Mesendoderm (in vitro differentiated cells): ENCODE measurements around the gene COX6B2.
A peak's percentile ranks its signal among the peaks of the same experiment; 100 is the strongest.

Source experiments
- DNase-seq: peaks from one replicate; pipeline ENCODE4 v3.0.0; 2013
- H2AK5ac ChIP-seq: 2 replicates; pipeline ENCODE4 v1.6.1; 2013; ENCODE audit warnings: low read length, inconsistent platforms
- H2BK120ac ChIP-seq: 2 replicates; pipeline ENCODE4 v1.6.1; 2013; ENCODE audit warnings: low read depth, mild to moderate bottlenecking, low read length, moderate library complexity, mixed read lengths
- H2BK15ac ChIP-seq: replicated peaks from 2 replicates; pipeline ENCODE4 v1.6.1; 2013; ENCODE audit warnings: low read depth, mild to moderate bottlenecking, moderate library complexity
- H2BK5ac ChIP-seq: 2 replicates; pipeline ENCODE4 v1.6.1; 2013; ENCODE audit warnings: low read length, inconsistent platforms
- H3K18ac ChIP-seq: 2 replicates; pipeline ENCODE4 v1.6.1; 2013; ENCODE audit warnings: mild to moderate bottlenecking, low read length, mixed read lengths
- H3K23ac ChIP-seq: one replicate; pipeline ENCODE4 v1.6.1; 2013; ENCODE audit warnings: low read length
- H3K27ac ChIP-seq: 2 replicates; pipeline ENCODE4 v1.5.1; 2013; ENCODE audit warnings: low read depth, mild to moderate bottlenecking, inconsistent platforms, low read length, moderate library complexity
- H3K27me3 ChIP-seq: 2 replicates; pipeline ENCODE4 v1.6.1; 2013; ENCODE audit warnings: low read length, control low read depth, mild to moderate bottlenecking, inconsistent platforms; ENCODE audit not compliant: insufficient read depth, poor library complexity
- H3K36me3 ChIP-seq: 2 replicates; pipeline ENCODE4 v1.6.1; 2013; ENCODE audit warnings: low read length, inconsistent platforms; ENCODE audit not compliant: control insufficient read depth, insufficient read depth
- H3K4ac ChIP-seq: one replicate; pipeline ENCODE4 v1.6.1; 2013; ENCODE audit warnings: low read depth, mild to moderate bottlenecking, low read length, moderate library complexity
- H3K4me1 ChIP-seq: 2 replicates; pipeline ENCODE4 v1.6.1; 2013; ENCODE audit warnings: low read depth, low read length, inconsistent platforms; ENCODE audit not compliant: control insufficient read depth
- H3K4me2 ChIP-seq: 2 replicates; pipeline ENCODE4 v1.6.1; 2013; ENCODE audit warnings: low read length
- H3K4me3 ChIP-seq: 2 replicates; pipeline ENCODE4 v1.5.1; 2013; ENCODE audit warnings: mild to moderate bottlenecking, low read length
- H3K56ac ChIP-seq: one replicate; pipeline ENCODE4 v1.6.1; 2013; ENCODE audit warnings: low read length
- H3K79me1 ChIP-seq: 2 replicates; pipeline ENCODE4 v1.6.1; 2013; ENCODE audit warnings: low read length, inconsistent platforms
- H3K79me2 ChIP-seq: 2 replicates; pipeline ENCODE4 v1.6.1; 2013; ENCODE audit warnings: mild to moderate bottlenecking, low read length; ENCODE audit not compliant: control insufficient read depth, insufficient read depth
- H3K9ac ChIP-seq: 2 replicates; pipeline ENCODE4 v1.6.1; 2013; ENCODE audit warnings: low read length, inconsistent platforms
- H4K5ac ChIP-seq: one replicate; pipeline ENCODE4 v1.6.1; 2013; ENCODE audit warnings: low read length
- H4K8ac ChIP-seq: one replicate; pipeline ENCODE4 v1.6.1; 2013; ENCODE audit warnings: low read depth, mild to moderate bottlenecking, control low read depth, low read length, moderate library complexity
- WGBS: extraction: QIAGEN DNeasy Blood & Tissue Kit; methylation state at CpG from one replicate; pipeline ENCODE4 v1.1.7; 2013; ENCODE audit warnings: low lambda C conversion rate, missing lambda C conversion rate; ENCODE audit not compliant: insufficient coverage; ENCODE audit errors: extremely low coverage; 5-methylcytosine and 5-hydroxymethylcytosine counted together

The COX6B2 gene

GRCh38 chr19:55345818-55346724 lies 8.4 kb downstream of the COX6B2 start:
- Histone ChIP-seq H2AK5ac (no peak overlapping the region), H3K4me3 (no peak overlapping the region), H3K79me1 (no peaks in the 10 kb centered on the region), H3K36me3 (no peaks in the 10 kb centered on the region), H3K56ac (no peak overlapping the region), H3K27ac (no peak overlapping the region), H3K18ac (no peak overlapping the region), H3K9ac (no peak overlapping the region), H3K23ac (no peak overlapping the region), H2BK5ac (no peak overlapping the region), H2BK15ac (no peak overlapping the region), H2BK120ac (no peak overlapping the region), H3K4ac (no peak overlapping the region), H3K27me3 (no peaks in the 10 kb centered on the region), H4K5ac (no peak overlapping the region), H3K4me1 (peaks cover 9% of the 10 kb centered on the region), H3K4me2 (no peak overlapping the region), H4K8ac (no peak overlapping the region), H3K79me2 (no peaks in the 10 kb centered on the region)
- no peak for DNase-seq
- no CpG with 5 or more reads among the region's 43 CpGs for WGBS

GRCh38 chr19:55345101-55345817 lies 9.3 kb downstream of the COX6B2 start:
- Histone ChIP-seq H2BK15ac (no peak overlapping the region), H3K36me3 (no peaks in the 10 kb centered on the region)
- no CpG with 5 or more reads among the region's 22 CpGs for WGBS

GRCh38 chr19:55344444-55344843 lies 10.1 kb downstream of the COX6B2 start:
- H2BK5ac ChIP-seq, result no peak overlapping the region
- H2BK120ac ChIP-seq, result no peak overlapping the region
- H3K4me2 ChIP-seq, result no peak overlapping the region
- no CpG with 5 or more reads among the region's 9 CpGs for WGBS
- no peak overlapping the region for H2BK15ac ChIP-seq
- H3K79me2 ChIP-seq, result no peaks in the 10 kb centered on the region
- H4K5ac ChIP-seq, result no peak overlapping the region
- H3K79me1 ChIP-seq, result peaks cover 2% of the 10 kb centered on the region
- peaks cover 9% of the 10 kb centered on the region for H3K4me1 ChIP-seq
- H3K23ac ChIP-seq, result no peak overlapping the region
- DNase-seq, result no peak
- no peak overlapping the region for H3K56ac ChIP-seq
- no peaks in the 10 kb centered on the region for H3K27me3 ChIP-seq
- H3K4ac ChIP-seq, result no peak overlapping the region
- no peak overlapping the region for H2AK5ac ChIP-seq
- H3K27ac ChIP-seq, result no peak overlapping the region
- H3K4me3 ChIP-seq, result no peak overlapping the region
- no peak overlapping the region for H4K8ac ChIP-seq
- no peaks in the 10 kb centered on the region for H3K36me3 ChIP-seq
- H3K9ac ChIP-seq, result no peak overlapping the region
- H3K18ac ChIP-seq, result no peak overlapping the region

More at GRCh38 chr19:55345101-55345817, 9.3 kb downstream of the COX6B2 start:
- no peaks in the 10 kb centered on the region for H3K79me2 ChIP-seq
- no peak overlapping the region for H3K18ac ChIP-seq
- H3K4ac ChIP-seq, result no peak overlapping the region
- peaks cover 9% of the 10 kb centered on the region for H3K4me1 ChIP-seq
- H4K5ac ChIP-seq, result no peak overlapping the region
- no peak overlapping the region for H4K8ac ChIP-seq
- no peak overlapping the region for H2BK5ac ChIP-seq
- H2BK120ac ChIP-seq, result no peak overlapping the region
- no peaks in the 10 kb centered on the region for H3K27me3 ChIP-seq
- no peak overlapping the region for H3K27ac ChIP-seq
- H3K56ac ChIP-seq, result no peak overlapping the region
- no peak overlapping the region for H3K9ac ChIP-seq
- no peak overlapping the region for H3K23ac ChIP-seq
- no peak overlapping the region for H2AK5ac ChIP-seq
- H3K4me2 ChIP-seq, result no peak overlapping the region
- H3K4me3 ChIP-seq, result no peak overlapping the region
- no peak for DNase-seq
- H3K79me1 ChIP-seq, result peaks cover under 1% of the 10 kb centered on the region

GRCh38 chr19:55341595-55342531 lies 12.7 kb downstream of the COX6B2 start:
- Histone ChIP-seq H4K8ac (no peak overlapping the region), H2BK15ac (no peak overlapping the region), H3K23ac (no peak overlapping the region), H2BK5ac (no peak overlapping the region), H2AK5ac (no peak overlapping the region), H3K36me3 (no peaks in the 10 kb centered on the region), H3K79me1 (peaks cover 2% of the 10 kb centered on the region), H3K27ac (no peak overlapping the region), H3K18ac (no peak overlapping the region), H3K9ac (peak overlapping the region; percentile 2), H2BK120ac (no peak overlapping the region), H3K27me3 (no peaks in the 10 kb centered on the region), H4K5ac (no peak overlapping the region), H3K4ac (no peak overlapping the region), H3K56ac (peak overlapping the region; percentile 56), H3K79me2 (no peaks in the 10 kb centered on the region), H3K4me1 (no peaks in the 10 kb centered on the region), H3K4me3 (no peak overlapping the region), H3K4me2 (no peak overlapping the region)
- WGBS, result no CpG with 5 or more reads among the region's 50 CpGs
- no peak for DNase-seq

- H2AK5ac ChIP-seq, result no peak overlapping the region
- no peak overlapping the region for H4K8ac ChIP-seq
- H2BK5ac ChIP-seq, result no peak overlapping the region
- H3K27ac ChIP-seq, result no peak overlapping the region
- no peaks in the 10 kb centered on the region for H3K79me2 ChIP-seq
- H3K56ac ChIP-seq, result peak overlapping the region; percentile 56
- no peak overlapping the region for H3K4me3 ChIP-seq
- no peak overlapping the region for H2BK120ac ChIP-seq
- peak overlapping the region; percentile 91 for H3K4me2 ChIP-seq
- no peaks in the 10 kb centered on the region for H3K27me3 ChIP-seq
- H3K79me1 ChIP-seq, result peaks cover 2% of the 10 kb centered on the region
- H2BK15ac ChIP-seq, result no peak overlapping the region
- no peak overlapping the region for H3K23ac ChIP-seq
- no peak overlapping the region for H4K5ac ChIP-seq
- H3K36me3 ChIP-seq, result no peaks in the 10 kb centered on the region
- no peak overlapping the region for H3K4ac ChIP-seq
- WGBS, result no CpG with 5 or more reads among the region's 15 CpGs
- H3K18ac ChIP-seq, result peak overlapping the region; percentile 31
- peak; percentile 91 for DNase-seq
- H3K4me1 ChIP-seq, result no peaks in the 10 kb centered on the region
- H3K9ac ChIP-seq, result peak overlapping the region; percentile 98
Observed at GRCh38 chr19:55341171-55341588, 13.3 kb downstream of the COX6B2 start.
